Right lobe of liver (tissue), 6 donors: ENCODE measurements around the gene COL25A1. TPM values are rescaled to one million over a fixed set of nuclear protein-coding genes. Genes with fewer than 3 reads are reported as not detected.

Experiments
- ATAC-seq, 4 donors: fragments of 200-7000 bp; cut with Tn5 transposase; one replicate each; pipeline ENCODE4 v1.9.1; 2020; ENCODE audit warnings: mild to moderate bottlenecking in 4 of 4, moderate library complexity in 4 of 4
- DNase-seq, 3 donors: peaks; one replicate each; pipeline ENCODE4 v3.0.0-alpha.2; 2020
- H3K27ac ChIP-seq, 3 donors: fragments of 200-600 bp; one replicate each; pipeline ENCODE4 v1.8.0; 2022
- H3K27me3 ChIP-seq, 2 donors: fragments of 200-600 bp; one replicate each; pipeline ENCODE4 v1.8.0; 2022
- H3K36me3 ChIP-seq, 4 donors: fragments of 200-600 bp; sonication (generic) in 1 of 4; one replicate each; pipeline versions ENCODE4 v1.5.1 to v1.8.0; 2017 to 2022; ENCODE audit warnings: control low read depth in 1 of 4
- H3K4me1 ChIP-seq, 4 donors: fragments of 200-600 bp; sonication (generic) in 1 of 4; one replicate each; pipeline versions ENCODE4 v1.5.1 to v1.8.0; 2017 to 2022; ENCODE audit warnings: control low read depth in 1 of 4
- H3K4me3 ChIP-seq, 3 donors: fragments of 200-600 bp; one replicate each; pipeline ENCODE4 v1.8.0; 2022
- H3K9me3 ChIP-seq, 4 donors: fragments of 200-600 bp; sonication (generic) in 1 of 4; one replicate each; pipeline versions ENCODE4 v1.5.1 to v1.8.0; 2017 to 2022; ENCODE audit warnings: control low read depth in 1 of 4
- POLR2A ChIP-seq: fragments of 450-650 bp; IDR thresholded peaks from one replicate; pipeline ENCODE4 v1.6.1; 2017; ENCODE audit warnings: antibody characterized with exemption, mild to moderate bottlenecking
- WGBS: methylation state at CpG from one replicate; pipeline ENCODE4 v1.1.6; 2018; ENCODE audit warnings: low coverage, low lambda C conversion rate; ENCODE audit not compliant: insufficient coverage; ENCODE audit errors: missing lambda C conversion rate; 5-methylcytosine and 5-hydroxymethylcytosine counted together
- intact Hi-C, 2 donors: fragments of 100-400 bp; cut with DNase I; formaldehyde crosslinking; loops; one replicate each; pipeline versions ENCODE4 v1.11.2 to v1.14.1; 2022
- total RNA-seq, 6 experiments: library from RNA; depleted of rRNA in 2 of 6; stranded (reverse); fragments of >200 nt in 2 of 6; fragmentation: NEBNext Ultra II Directional in 3 of 6; extraction: Animal tissue kit (Norgen Biotek cat#: 25700) in 3 of 6; gene quantifications; one replicate each; pipeline versions ENCODE4 v1.1.0 to v1.2.4, GENCODE V29; 2016 to 2023
- TF ChIP-seq, protein P1 (sequence below), 4 donors: fragments of 200-600 bp in 3 of 4; fragments of 450-650 bp in 1 of 4; IDR thresholded peaks; one replicate each; pipeline versions ENCODE4 v1.5.1 to v1.8.0; 2016 to 2022; ENCODE audit warnings: antibody characterized with exemption in 4 of 4, mild to moderate bottlenecking in 2 of 4
- donor health status: DM: no; HTN: yes; CAD: no.
- donor health status: DM: no; HTN: no; CAD: no.
- donor health status: DM: no; HTN: no; CAD: no.
- donor health status: DM: no; HTN: yes; CAD: no.
- donor health status: DM: no; HTN: yes; CAD: no.

Gene COL25A1
- total RNA-seq, 6 experiments from 2014 or later: 0.06 to 4.8 (median 1.3) TPM

DNA sequence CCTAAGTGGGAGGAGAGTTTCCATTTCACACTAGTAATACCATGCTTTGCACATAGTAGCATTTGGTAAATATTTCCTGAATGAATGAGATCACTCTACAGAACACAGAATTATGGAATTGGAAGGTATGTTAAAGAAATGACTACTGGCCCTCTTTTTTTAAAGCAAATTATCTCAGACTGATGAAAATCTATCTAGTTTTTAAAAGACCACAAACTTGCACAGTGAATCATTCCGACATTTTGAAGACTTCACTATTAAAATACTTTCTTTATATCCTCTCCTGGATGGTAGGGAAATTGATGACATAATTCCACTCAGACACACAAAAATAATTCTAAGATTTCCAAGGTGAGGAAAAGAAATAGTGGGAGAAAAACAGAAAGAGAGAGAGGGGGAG is 471.2 kb downstream of the COL25A1 start:
- Histone ChIP-seq H3K27ac (no peak overlapping the region), H3K27me3 (no peaks in the 10 kb centered on the region), H3K9me3 (no peaks in the 10 kb centered on the region), H3K4me3 (no peak overlapping the region), H3K4me1 (peaks cover 0 to 16% (median 3%) of the 10 kb centered on the region in 4 donors), H3K36me3 (no peaks in the 10 kb centered on the region)
- TF ChIP-seq POLR2A: no peak
- TF ChIP-seq, protein P1, sequence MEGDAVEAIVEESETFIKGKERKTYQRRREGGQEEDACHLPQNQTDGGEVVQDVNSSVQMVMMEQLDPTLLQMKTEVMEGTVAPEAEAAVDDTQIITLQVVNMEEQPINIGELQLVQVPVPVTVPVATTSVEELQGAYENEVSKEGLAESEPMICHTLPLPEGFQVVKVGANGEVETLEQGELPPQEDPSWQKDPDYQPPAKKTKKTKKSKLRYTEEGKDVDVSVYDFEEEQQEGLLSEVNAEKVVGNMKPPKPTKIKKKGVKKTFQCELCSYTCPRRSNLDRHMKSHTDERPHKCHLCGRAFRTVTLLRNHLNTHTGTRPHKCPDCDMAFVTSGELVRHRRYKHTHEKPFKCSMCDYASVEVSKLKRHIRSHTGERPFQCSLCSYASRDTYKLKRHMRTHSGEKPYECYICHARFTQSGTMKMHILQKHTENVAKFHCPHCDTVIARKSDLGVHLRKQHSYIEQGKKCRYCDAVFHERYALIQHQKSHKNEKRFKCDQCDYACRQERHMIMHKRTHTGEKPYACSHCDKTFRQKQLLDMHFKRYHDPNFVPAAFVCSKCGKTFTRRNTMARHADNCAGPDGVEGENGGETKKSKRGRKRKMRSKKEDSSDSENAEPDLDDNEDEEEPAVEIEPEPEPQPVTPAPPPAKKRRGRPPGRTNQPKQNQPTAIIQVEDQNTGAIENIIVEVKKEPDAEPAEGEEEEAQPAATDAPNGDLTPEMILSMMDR (IDR thresholded peaks at IDR 0.05): no peak
- no peak for DNase-seq
- 85% methylated on average over 1 of the region's 1 CpG for WGBS
- ATAC-seq: no peak
- intact Hi-C loops: no loop called here

DNA sequence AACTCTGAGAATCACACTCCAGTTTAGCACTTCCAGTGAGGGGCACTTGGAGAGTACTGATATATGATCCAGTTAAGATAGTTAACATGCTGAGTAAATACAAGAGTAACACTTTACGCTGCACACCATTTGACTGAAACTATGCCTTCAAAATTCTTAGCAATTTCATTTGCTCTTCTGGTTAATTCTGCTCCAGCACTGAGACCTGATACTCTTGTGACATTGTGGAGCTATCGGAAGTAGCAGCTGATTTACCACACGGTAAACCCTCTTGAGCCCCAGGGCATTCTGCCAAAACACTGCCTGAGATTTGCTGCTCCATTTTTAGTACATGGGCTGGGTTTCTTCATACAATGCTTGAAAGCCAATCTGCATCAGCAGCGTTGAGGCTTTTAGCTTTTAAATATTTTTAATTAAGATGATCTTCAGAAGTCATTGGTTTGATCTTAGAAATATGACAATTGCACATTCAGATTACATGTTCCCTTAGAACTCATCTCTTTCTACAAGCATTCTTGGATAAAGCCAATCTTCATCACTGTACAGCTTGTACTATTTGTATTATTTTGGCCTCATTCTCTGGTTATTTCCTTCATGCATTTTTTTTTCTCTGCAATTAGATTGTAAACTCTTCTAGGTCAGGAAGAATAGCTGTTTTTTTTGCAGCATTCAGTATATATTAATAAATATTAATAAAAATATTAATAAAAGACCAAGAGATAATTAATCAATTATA is 471.8 kb downstream of the COL25A1 start:
- ATAC-seq: no peak
- TF ChIP-seq, protein P1 (IDR thresholded peaks at IDR 0.05): no peak

DNA sequence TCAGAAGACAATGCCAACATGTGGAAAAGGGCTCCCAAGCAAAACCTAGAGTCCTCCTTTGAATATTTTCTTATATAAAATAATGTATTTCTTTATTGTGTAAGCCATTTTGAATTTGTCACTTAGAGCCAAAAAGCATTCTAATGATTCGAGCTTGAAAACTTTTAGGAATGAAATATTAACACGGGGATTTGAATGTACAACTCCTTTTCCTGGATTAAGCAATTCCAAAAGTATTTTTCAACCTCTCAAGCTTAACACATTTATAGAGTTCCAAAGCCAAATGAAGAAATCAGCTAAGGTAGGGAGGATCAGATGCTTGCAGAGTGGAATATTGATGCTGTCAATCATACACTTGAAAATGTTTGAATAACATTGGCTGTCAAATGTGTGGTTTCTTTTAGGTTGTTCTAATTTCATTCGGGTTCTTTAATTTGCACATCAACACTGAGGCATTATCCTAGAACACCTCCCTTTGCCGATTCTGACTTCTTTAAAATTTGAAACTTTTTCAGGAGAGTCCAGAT is 472.4 kb downstream of the COL25A1 start:
- ATAC-seq (no peak), DNase-seq (no peak)
- H3K36me3 ChIP-seq: no peaks in the 10 kb centered on the region
- H3K4me3 ChIP-seq: no peak overlapping the region
- intact Hi-C loops: no loop called here
- WGBS: 66% methylated on average over 4 of the region's 4 CpGs
- TF ChIP-seq, protein P1 (IDR thresholded peaks at IDR 0.05): no peak
- TF ChIP-seq POLR2A: no peak
- H3K9me3 ChIP-seq: no peaks in the 10 kb centered on the region
- no peaks in the 10 kb centered on the region for H3K27me3 ChIP-seq
- H3K27ac ChIP-seq: no peak overlapping the region
- peaks cover 0 to 25% (median 3%) of the 10 kb centered on the region in 4 donors for H3K4me1 ChIP-seq

More for the DNA sequence above, 471.8 kb downstream of the COL25A1 start:
- intact Hi-C loops: no loop called here
- 58% methylated on average over 4 of the region's 4 CpGs for WGBS
- no peak overlapping the region for H3K27ac ChIP-seq
- no peak for DNase-seq
- no peak overlapping the region for H3K4me3 ChIP-seq
- no peaks in the 10 kb centered on the region for H3K36me3 ChIP-seq
- H3K4me1 ChIP-seq: peaks cover 0 to 20% (median 3%) of the 10 kb centered on the region in 4 donors
- no peaks in the 10 kb centered on the region for H3K9me3 ChIP-seq
- no peaks in the 10 kb centered on the region for H3K27me3 ChIP-seq

DNA sequence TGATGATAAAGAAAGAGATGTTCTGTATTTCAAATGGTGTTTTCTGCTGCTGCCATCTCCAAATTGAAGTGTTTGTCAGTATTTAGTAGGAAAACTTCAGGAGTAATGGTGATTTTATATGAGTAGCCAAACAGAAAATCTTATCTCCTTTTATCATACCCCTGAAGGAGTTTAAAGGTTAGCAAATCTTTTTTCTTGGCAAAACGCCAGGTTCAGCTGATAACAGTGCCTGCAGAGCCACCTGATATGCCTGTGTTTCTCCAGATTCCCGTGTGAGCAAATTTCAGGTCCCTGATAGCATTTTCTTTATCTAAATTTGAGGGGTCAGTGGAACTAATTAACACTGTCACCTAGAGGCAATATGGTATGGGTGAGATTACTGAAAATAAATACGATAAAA is 473.8 kb downstream of the COL25A1 start:
- intact Hi-C loops: no loop called here
- Histone ChIP-seq H3K4me3 (no peak overlapping the region), H3K36me3 (no peaks in the 10 kb centered on the region), H3K4me1 (peaks cover 0 to 26% (median 3%) of the 10 kb centered on the region in 4 donors), H3K9me3 (no peaks in the 10 kb centered on the region), H3K27me3 (no peaks in the 10 kb centered on the region), H3K27ac (no peak overlapping the region)
- 13% methylated on average over 3 of the region's 3 CpGs for WGBS
- no peak for DNase-seq
- TF ChIP-seq, protein P1 (IDR thresholded peaks at IDR 0.05): no peak
- no peak for TF ChIP-seq POLR2A
- peak; percentile 69 to 80 (median 77) for ATAC-seq
